Dedifferentiated amniotic fluid mesenchymal stem cell (primary cell): ENCODE results near the gene ACSL1.
"Not testable (repeated sequence)": the region's sequence is repeated elsewhere in the genome, so short reads cannot be mapped to it uniquely, and the experiment has no call there.

Experiments used
- DNase-seq: peaks from one replicate; pipeline ENCODE4 v3.0.0-alpha.2; 2016; ENCODE audit errors: extremely low spot score

Gene ACSL1

DNA sequence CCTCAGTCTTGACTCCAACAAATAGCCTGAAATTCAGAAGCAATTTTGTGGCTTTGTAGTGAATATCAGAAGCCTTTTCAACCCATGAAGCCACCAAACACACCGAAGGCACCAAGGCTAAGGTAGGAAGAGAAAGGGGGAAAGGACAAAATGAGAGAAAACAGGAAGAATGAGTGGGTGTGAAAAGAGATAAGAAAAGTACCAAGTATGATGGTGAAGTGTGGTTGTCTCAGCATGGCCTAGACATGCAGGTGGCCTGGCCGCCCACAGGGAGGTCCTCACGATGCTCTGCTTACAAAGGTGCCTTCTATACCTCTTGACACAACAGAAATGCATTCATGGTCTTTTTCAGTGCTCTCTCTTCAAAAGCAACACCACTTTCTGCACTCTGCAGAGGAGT lies 34.9 kb downstream of the ACSL1 start:
- DNase-seq, result no peak

DNA sequence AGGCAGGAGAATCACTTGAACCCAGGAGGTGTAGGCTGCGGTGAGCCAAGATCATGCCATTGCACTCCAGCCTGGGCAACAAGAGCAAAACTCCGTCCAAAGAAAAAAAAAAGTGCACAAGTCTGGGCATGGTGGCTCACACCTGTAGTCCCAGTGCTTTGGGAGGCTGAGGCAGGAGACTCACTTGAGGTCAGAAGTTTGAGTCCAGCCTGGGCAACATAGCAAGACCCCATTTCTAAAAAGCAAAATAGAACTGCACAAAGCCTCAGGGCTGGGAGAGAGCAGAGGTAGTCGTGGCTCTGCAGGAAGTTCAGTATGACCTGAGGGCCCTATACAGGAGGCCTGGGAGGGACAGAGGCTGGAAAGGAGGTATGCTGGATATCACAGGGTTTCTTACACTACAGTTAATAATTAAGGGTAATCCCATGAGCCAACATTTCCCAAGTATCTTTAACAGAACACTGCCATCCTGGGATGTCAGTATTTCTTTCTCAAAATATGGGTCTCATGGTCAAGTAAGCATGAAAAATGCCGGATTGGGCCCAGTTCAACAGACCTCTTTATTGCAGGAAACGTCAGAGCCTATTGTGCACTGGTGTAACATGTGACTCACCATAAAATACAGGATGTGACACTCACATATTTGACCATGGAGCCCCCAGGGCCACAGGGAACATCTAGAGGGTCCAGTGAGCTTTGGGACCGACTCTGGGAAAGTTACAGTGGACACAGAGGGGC lies 37.8 kb downstream of the ACSL1 start:
- DNase-seq, result no peak

DNA sequence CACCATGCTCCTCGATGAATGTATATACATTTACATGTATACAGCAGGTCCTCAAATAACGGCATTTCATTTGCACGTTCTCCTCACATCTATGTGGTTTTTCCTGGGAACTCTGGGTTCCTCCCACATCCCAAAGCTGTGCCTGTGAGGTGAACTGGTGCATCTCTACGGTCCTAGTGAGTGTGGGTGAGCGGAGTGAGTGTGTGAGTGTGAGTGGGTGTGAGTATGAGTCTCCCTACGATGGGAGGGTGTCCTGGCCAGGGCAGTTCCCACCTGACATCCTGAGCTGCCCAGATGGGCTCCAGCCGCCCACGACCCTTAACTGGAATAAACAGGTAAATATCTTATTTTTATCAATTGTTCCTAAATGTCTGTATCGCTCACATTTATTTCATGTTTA lies 40.0 kb downstream of the ACSL1 start:
- DNase-seq, result no peak

DNA sequence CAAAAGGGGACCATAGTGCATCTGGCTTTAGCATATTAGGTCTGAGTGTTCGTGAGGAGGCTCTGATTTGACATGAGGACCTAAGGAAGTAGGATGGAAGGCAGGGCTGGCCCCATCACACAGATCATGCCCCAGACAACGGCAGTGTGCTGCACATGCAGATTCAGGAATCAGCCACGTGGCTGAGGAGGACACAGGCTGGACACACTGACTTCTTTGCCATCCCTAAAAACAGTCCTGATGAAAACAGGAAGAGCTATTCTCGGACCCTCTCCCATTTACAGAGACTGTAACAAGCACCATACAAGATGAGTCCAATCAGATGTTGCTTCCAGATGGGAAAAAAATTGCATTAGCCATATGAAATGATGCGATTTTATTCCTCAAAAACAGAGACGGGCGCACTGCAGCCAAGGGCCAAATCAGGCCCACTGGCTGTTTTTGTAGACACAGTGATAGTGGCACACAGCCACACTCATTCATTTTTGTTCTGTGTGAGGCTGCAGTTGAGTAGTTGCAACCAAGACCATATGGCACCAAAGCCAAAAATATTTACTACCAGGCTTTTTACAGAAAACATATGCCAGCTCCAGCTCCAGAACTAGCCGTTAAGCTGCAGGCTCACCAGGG lies 41.0 kb downstream of the ACSL1 start:
- no peak for DNase-seq

DNA sequence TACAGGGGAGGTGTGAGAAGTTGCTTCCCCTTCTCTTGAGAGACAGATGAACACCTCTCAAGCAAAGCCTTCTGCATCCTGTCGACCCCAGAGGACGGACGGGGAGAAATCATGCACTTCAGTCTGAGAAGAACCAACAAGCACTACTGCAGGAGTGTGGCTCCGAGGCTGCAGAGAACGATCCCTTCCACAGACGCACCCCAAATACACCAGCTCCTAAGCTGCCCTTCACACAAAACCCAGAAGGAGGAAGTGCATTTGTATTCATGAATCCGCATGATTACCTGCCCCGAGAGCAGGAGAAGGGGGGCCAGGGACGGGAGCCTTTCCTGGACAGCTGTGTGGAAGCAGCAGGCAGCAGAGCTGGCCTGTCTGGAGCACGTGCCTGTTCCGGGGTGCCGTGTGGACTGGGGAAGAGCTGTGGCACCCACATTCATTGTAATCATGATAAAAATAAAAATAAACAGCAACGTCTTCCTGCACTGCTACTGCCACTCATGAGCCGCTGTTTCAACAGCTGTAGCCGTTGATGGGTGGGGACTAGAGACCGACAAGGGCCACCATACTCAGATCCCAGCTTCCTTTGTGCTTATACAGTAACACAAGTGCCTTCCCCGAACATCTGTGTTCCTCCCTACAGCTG lies 42.9 kb downstream of the ACSL1 start:
- DNase-seq, result no peak

- not testable (repeated sequence) for DNase-seq
Measured at GRCh38 chr4:184779160-184779559, 46.6 kb downstream of the ACSL1 start.

DNA sequence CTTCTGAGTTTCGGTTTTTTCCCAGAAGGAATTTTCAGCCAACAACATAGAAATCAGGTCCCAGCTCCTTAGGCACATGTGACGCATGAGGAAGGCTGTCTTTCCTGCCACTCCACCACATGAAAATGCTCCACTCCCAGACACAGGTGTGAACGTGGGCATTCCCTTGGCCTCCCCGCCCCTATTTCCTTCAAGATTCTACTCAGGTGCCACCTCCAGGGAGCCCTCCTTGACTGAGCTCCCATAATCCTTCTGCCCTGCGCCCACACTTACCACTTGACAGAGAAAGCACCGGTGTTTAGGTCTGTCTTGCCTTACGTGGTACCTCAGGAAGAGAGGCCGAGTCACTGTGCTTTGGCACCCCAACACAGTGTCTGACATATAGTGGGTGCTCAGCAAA lies 47.4 kb downstream of the ACSL1 start:
- no peak for DNase-seq

- DNase-seq, result no peak
Measured at GRCh38 chr4:184776821-184777220, 48.9 kb downstream of the ACSL1 start.

DNA sequence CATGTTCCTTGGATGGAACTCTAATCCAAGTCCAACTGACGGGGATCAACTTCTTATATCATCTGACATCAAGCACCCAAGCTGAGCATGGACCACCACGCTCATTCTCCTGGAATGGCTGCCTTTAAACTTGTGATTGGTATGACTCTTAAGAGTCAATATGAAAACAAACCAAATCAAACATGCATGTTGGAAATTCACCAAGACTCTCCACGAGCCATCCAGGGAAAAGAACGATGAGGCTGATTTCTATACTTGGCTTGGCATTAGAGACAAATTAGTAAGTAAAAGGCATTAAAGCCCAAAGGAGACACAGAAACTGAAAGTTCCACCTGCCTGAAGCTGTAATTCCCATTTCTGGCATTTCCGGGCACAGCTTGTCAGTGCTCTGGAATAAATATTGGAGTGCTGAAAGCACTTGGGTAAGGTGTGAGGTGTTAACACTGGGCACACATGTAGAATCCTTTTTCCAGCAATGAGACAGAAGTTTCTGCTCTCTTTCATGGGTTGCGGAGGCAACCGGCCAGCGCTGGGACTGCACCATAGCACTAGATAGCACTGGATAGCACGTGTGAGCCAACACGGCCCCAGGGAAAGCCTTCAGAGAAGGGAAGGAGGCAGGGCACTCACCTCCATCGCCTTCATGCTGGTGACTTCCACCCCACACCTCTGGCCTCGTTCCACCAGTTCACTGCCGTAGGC lies 49.8 kb downstream of the ACSL1 start:
- DNase-seq, result no peak

DNA sequence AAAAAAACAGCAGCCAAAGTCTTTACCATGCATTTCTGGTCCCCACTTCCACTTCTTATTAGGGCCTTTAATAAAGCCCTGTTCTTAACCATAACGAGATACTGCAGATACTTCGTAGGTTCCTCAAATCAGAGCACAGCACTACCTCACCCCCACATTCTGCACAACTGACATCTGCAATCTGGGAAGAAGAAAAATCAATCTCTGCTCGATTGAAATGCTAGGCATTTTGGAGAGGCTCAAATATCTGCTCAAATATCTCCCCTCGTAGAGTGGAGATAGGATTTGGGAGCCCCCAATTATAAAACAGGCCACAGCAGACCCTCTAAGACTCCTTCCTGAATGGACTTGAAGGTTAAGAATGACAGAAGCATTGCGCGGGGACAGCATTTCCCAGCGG lies 51.6 kb downstream of the ACSL1 start:
- no peak for DNase-seq

GRCh38 chr4:184771416-184771815 lies 54.4 kb downstream of the ACSL1 start:
- DNase-seq, result no peak

GRCh38 chr4:184769141-184769765 lies 56.5 kb downstream of the ACSL1 start:
- DNase-seq, result no peak

DNA sequence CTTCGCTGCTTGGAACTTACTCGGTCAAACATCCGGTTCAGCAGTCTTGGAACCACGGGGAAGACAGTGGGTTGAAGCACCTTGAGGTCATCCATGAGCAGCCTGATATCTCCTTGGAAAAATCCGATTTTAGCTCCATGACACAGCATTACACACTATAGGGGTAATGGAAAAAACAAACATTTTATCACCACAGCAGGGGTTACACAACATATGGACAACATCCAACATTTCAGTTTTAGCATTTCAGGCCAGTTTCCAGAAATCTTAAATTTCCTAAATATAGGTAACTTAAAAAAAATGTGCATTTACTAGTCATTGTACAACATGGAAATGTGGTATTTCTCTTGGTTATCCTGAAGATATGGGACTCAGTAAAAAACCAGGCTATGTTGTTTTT lies 57.5 kb downstream of the ACSL1 start:
- DNase-seq, result no peak

DNA sequence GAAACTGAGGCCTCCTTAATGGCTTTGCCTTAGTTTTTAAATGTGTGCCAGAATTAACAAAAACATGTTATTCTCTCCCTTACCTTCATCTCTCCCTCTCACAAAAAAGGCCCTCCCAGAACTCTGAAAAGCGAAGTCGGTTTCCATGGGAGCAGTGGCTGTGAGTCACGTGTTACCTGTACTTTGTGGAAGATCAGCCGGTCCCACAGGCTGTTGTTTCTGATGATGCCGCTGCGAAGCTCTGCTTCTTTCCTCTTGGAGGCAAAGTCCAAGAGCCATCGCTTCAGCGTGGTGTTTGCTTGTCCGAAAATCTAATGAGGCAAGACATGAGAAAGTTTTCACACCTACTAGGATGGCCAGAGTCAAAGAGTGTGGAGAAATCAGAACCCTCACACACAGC lies 59.3 kb downstream of the ACSL1 start:
- DNase-seq, result no peak

DNA sequence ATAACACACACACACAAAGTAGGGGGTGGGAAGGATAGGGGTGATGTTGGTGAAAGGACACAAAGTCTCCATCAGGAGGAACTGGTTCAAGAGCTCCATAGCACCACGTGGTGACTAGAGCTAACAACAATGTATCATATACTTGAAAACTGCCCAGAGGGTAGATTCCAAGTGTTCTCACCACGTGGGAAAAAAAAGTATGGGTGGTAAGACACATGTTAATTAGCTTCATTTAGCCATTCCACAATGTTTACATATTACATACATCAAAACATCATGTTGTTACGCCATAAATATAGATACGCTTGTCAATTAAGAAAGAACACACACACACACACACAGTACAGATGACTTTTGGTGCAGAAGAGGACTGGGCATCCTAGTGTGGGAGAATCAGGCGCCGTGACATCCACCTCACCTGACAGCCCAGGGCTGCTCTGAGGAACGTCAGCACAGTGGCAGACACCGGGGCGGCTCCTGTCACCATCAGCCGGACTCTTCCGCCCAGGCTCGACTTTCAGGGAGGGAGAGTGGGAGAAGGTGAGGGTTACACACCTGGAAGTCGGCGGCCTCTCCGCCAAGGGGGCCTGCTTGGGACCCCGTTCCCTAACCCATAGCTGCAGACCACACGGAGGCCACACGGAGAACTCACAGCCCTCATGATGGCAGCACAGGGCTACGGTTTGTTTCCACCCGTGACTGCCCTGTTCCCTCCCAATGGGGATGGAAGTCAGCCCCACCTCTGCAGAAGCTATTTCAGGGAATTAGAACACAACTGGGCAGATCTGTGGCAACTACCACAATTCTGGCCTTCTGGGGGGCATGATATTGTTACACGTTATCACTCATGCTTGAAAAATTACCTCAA lies 60.1 kb downstream of the ACSL1 start:
- DNase-seq, result no peak

- DNase-seq, result no peak
Measured at GRCh38 chr4:184764601-184765000, 61.2 kb downstream of the ACSL1 start.

DNA sequence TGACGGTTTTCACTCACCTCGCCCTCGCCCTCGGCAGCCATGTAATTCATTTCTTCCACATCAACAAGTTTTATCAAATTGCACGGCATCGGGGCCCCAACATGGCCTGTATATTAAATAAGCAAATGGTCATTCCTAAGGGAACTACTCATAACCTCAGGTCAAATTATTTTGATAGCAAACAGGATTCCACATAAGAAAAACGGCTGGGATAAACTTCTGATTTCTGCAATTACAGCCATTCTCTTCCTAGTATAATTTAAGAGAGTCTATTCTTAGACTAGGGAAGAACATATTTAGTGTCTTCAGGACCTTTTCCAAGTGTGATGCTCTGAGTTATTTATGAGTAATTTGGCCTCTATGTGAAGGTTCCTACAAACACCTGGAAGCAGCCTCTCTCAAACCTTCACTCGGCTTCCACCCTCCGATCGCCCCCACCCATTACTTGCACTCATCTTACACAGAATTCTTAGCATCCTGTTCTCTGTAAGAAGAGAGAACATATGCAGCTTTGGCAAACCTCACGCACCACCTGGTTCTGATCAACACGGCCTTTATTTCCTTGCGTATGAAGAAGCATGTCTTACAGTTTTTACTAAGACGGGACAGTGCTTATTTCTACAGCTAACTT lies 62.5 kb downstream of the ACSL1 start:
- no peak for DNase-seq

DNA sequence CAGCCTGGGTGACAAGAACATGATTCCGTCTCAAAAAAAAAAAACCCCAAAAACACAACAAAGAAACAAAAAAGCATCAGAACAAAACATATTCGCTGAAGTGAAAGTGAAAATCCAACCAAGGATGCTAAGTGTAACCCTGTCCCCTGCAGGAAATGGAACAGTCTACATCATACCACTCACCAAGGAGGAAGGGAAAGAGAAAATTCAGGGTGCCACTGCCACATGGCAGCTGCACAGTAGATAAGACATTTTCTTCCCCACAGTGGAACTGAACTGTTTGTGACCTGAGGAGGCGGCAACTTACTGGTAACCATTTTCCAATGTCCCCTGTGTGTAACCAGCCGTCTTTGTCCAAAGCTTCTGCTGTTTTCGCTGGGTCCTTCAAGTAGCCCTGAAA lies 63.7 kb downstream of the ACSL1 start:
- no peak for DNase-seq

DNA sequence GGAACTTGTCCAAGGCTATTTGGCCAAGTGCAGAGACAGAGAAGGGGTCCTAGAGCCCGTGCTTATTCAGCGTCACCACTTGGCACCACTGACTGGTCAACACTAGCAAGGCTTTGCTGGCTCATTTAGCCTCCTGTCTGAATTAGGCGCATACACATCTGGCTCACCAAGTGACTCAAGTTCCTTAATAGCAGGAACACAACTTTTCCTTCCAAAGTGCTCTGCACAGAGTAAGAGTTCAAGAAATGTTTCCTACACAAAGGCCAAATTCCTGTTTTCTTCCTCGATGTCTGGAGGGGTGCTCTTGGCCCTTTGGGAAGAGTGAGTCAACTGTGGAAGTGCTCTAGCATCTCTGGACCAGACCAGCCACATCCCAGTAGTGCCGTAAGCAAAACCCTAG lies 65.1 kb downstream of the ACSL1 start:
- DNase-seq, result no peak

DNA sequence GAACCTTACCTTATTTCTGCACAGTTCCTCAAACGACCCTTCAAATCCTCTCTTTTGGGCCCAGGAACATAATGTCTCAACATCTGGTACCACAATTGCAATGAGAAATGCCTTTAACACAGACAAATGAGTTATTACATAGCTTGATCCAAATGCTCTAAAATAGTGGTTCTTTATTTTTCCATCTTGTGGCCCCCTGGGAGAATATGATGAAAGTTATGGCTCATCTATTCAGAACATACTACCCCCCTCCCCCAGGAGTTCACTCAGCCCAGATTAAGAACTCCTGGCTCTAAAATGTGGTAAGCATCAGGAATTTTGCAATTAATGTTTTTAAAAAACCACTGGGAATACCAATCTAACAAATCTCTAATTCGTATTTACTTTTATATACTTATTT lies 68.0 kb downstream of the ACSL1 start:
- DNase-seq, result no peak

DNA sequence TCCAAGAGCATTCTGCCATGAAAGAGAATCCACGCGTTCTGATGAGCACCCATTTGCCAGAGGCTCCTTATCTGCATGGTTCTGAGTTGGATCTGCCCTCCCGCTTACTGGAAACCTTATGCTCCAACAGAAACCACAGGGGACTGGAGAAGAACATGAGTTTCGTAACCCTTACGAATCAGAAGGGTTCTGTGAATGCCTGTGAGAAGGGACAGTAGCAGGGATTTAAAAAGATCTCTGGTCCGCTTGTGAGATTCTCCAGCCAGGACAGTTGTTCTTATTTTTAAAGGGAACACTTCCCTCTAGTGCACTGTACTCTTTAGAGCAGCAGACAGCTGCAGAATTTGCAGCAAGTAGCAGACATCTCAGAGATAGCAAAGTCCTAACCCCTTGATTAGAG lies 69.4 kb downstream of the ACSL1 start:
- DNase-seq, result no peak
